Stimulated activated naive CD8-positive, alpha-beta T cell treated with anti-CD3 and anti-CD28 coated beads, Interleukin-15, Interleukin-2, amounts not matched to agents 100 ng/mL and 50 ng/mL, for 24 hours (primary cell): ENCODE measurements around the gene FMNL3.
A peak's percentile ranks its signal among the peaks of the same experiment; 100 is the strongest.
"Not testable (repeated sequence)": the region's sequence is repeated elsewhere in the genome, so short reads cannot be mapped to it uniquely, and the experiment has no call there.

Experiments
- H3K27ac Mint-ChIP-seq: one replicate; pipeline ENCODE4 v1.8.0; 2021; ENCODE audit warnings: mild to moderate bottlenecking, mixed read lengths
- H3K27me3 Mint-ChIP-seq: one replicate; pipeline ENCODE4 v1.8.0; 2021; ENCODE audit warnings: mixed read lengths
- H3K36me3 Mint-ChIP-seq: one replicate; pipeline ENCODE4 v1.8.0; 2021; ENCODE audit warnings: low read depth, mixed read lengths
- H3K4me1 Mint-ChIP-seq: one replicate; pipeline ENCODE4 v1.8.0; 2021; ENCODE audit warnings: low read depth, mixed read lengths
- H3K4me3 Mint-ChIP-seq: one replicate; pipeline ENCODE4 v1.8.0; 2021; ENCODE audit warnings: mild to moderate bottlenecking, mixed read lengths
- H3K9me3 Mint-ChIP-seq: one replicate; pipeline ENCODE4 v1.8.0; 2021; ENCODE audit warnings: mixed read lengths

The FMNL3 gene

GRCh38 chr12:49730050-49730449 lies 22.8 kb upstream of the FMNL3 start:
- H3K4me1 Mint-ChIP-seq = no peaks in the 10 kb centered on the region
- H3K9me3 Mint-ChIP-seq = no peaks in the 10 kb centered on the region
- H3K4me3 Mint-ChIP-seq = no peak overlapping the region
- H3K36me3 Mint-ChIP-seq = no peaks in the 10 kb centered on the region
- peaks cover 11% of the 10 kb centered on the region for H3K27me3 Mint-ChIP-seq
- H3K27ac Mint-ChIP-seq = no peak overlapping the region

GRCh38 chr12:49728446-49728845 lies 21.2 kb upstream of the FMNL3 start:
- H3K36me3 Mint-ChIP-seq = no peaks in the 10 kb centered on the region
- no peak overlapping the region for H3K4me3 Mint-ChIP-seq
- no peaks in the 10 kb centered on the region for H3K4me1 Mint-ChIP-seq
- H3K9me3 Mint-ChIP-seq = no peaks in the 10 kb centered on the region
- no peak overlapping the region for H3K27ac Mint-ChIP-seq
- H3K27me3 Mint-ChIP-seq = peaks cover 19% of the 10 kb centered on the region

- not testable (repeated sequence) for H3K27ac Mint-ChIP-seq, H3K36me3 Mint-ChIP-seq, H3K4me1 Mint-ChIP-seq, H3K9me3 Mint-ChIP-seq, H3K4me3 Mint-ChIP-seq
- peaks cover 18% of the 10 kb centered on the region for H3K27me3 Mint-ChIP-seq
These were observed 14.2 kb upstream of the FMNL3 start for GRCh38 chr12:49721355-49721754.

- no peaks in the 10 kb centered on the region for H3K9me3 Mint-ChIP-seq
- H3K4me1 Mint-ChIP-seq = no peaks in the 10 kb centered on the region
- H3K36me3 Mint-ChIP-seq = no peaks in the 10 kb centered on the region
- H3K4me3 Mint-ChIP-seq = no peak overlapping the region
- H3K27me3 Mint-ChIP-seq = peaks cover 20% of the 10 kb centered on the region
- no peak overlapping the region for H3K27ac Mint-ChIP-seq
These were observed 13.0 kb upstream of the FMNL3 start for GRCh38 chr12:49720214-49720613.

GRCh38 chr12:49717800-49718199 lies 10.6 kb upstream of the FMNL3 start:
- H3K4me3 Mint-ChIP-seq, H3K27ac Mint-ChIP-seq, H3K36me3 Mint-ChIP-seq, H3K9me3 Mint-ChIP-seq, H3K4me1 Mint-ChIP-seq: not testable (repeated sequence)
- peaks cover 16% of the 10 kb centered on the region for H3K27me3 Mint-ChIP-seq

GRCh38 chr12:49716553-49716952 lies 9.3 kb upstream of the FMNL3 start:
- no peaks in the 10 kb centered on the region for H3K36me3 Mint-ChIP-seq
- H3K27ac Mint-ChIP-seq = no peak overlapping the region
- no peaks in the 10 kb centered on the region for H3K9me3 Mint-ChIP-seq
- no peak overlapping the region for H3K4me3 Mint-ChIP-seq
- H3K4me1 Mint-ChIP-seq = no peaks in the 10 kb centered on the region
- H3K27me3 Mint-ChIP-seq = peaks cover 23% of the 10 kb centered on the region

GRCh38 chr12:49713952-49714351 lies 6.7 kb upstream of the FMNL3 start:
- not testable (repeated sequence) for H3K36me3 Mint-ChIP-seq, H3K4me1 Mint-ChIP-seq, H3K27ac Mint-ChIP-seq, H3K4me3 Mint-ChIP-seq, H3K9me3 Mint-ChIP-seq
- peaks cover 25% of the 10 kb centered on the region for H3K27me3 Mint-ChIP-seq

- no peak overlapping the region for H3K4me3 Mint-ChIP-seq
- H3K27ac Mint-ChIP-seq = no peak overlapping the region
- H3K36me3 Mint-ChIP-seq = no peaks in the 10 kb centered on the region
- H3K9me3 Mint-ChIP-seq = no peaks in the 10 kb centered on the region
- peaks cover 15% of the 10 kb centered on the region for H3K27me3 Mint-ChIP-seq
- H3K4me1 Mint-ChIP-seq = peaks cover 31% of the 10 kb centered on the region
These were observed 1.6 kb upstream of the FMNL3 start for GRCh38 chr12:49708851-49709250.

GRCh38 chr12:49707812-49708147 lies 575 bp upstream of the FMNL3 start:
- peaks cover 10% of the 10 kb centered on the region for H3K27me3 Mint-ChIP-seq
- H3K4me1 Mint-ChIP-seq = peaks cover 42% of the 10 kb centered on the region
- peak overlapping the region; percentile 70 for H3K27ac Mint-ChIP-seq
- peak overlapping the region; percentile 86 for H3K4me3 Mint-ChIP-seq
- H3K9me3 Mint-ChIP-seq = no peaks in the 10 kb centered on the region
- H3K36me3 Mint-ChIP-seq = no peaks in the 10 kb centered on the region

- H3K27me3 Mint-ChIP-seq = peaks cover 4% of the 10 kb centered on the region
- no peaks in the 10 kb centered on the region for H3K9me3 Mint-ChIP-seq
- peak overlapping the region; percentile 86 for H3K4me3 Mint-ChIP-seq
- H3K4me1 Mint-ChIP-seq = peaks cover 54% of the 10 kb centered on the region
- H3K27ac Mint-ChIP-seq = peak overlapping the region; percentile 85
- no peaks in the 10 kb centered on the region for H3K36me3 Mint-ChIP-seq
These were observed 666 bp downstream of the FMNL3 start for GRCh38 chr12:49706351-49707127.

GRCh38 chr12:49705479-49706134 lies 1.6 kb downstream of the FMNL3 start:
- Mint-ChIP-seq H3K4me3 (peak overlapping the region; percentile 86), H3K27ac (peak overlapping the region; percentile 85), H3K36me3 (no peaks in the 10 kb centered on the region), H3K27me3 (peaks cover 4% of the 10 kb centered on the region), H3K4me1 (peaks cover 60% of the 10 kb centered on the region), H3K9me3 (no peaks in the 10 kb centered on the region)

GRCh38 chr12:49703647-49704137 lies 3.5 kb downstream of the FMNL3 start:
- H3K4me1 Mint-ChIP-seq = peaks cover 79% of the 10 kb centered on the region
- H3K36me3 Mint-ChIP-seq = no peaks in the 10 kb centered on the region
- peak overlapping the region; percentile 85 for H3K27ac Mint-ChIP-seq
- H3K4me3 Mint-ChIP-seq = peak overlapping the region; percentile 62
- H3K27me3 Mint-ChIP-seq = no peaks in the 10 kb centered on the region
- no peaks in the 10 kb centered on the region for H3K9me3 Mint-ChIP-seq

- H3K4me3 Mint-ChIP-seq = peak overlapping the region; percentile 62
- H3K27me3 Mint-ChIP-seq = no peaks in the 10 kb centered on the region
- H3K9me3 Mint-ChIP-seq = no peaks in the 10 kb centered on the region
- H3K27ac Mint-ChIP-seq = peak overlapping the region; percentile 85
- H3K4me1 Mint-ChIP-seq = peaks cover 84% of the 10 kb centered on the region
- no peaks in the 10 kb centered on the region for H3K36me3 Mint-ChIP-seq
These were observed 4.5 kb downstream of the FMNL3 start for GRCh38 chr12:49702676-49703215.

- Mint-ChIP-seq H3K4me3 (no peak overlapping the region), H3K27ac (no peak overlapping the region), H3K4me1 (peaks cover 88% of the 10 kb centered on the region), H3K27me3 (no peaks in the 10 kb centered on the region), H3K36me3 (no peaks in the 10 kb centered on the region), H3K9me3 (no peaks in the 10 kb centered on the region)
These were observed 5.2 kb downstream of the FMNL3 start for GRCh38 chr12:49702009-49702408.
